HT-29 (cell line): Measurements from ENCODE around the gene LNX2. TPM values are rescaled to one million over a fixed set of nuclear protein-coding genes. Genes with fewer than 3 reads are reported as not detected.

Source experiments
- DNase-seq: peaks from one replicate; pipeline ENCODE4 v3.0.0-alpha.2; 2015; ENCODE audit warnings: low spot score
- total RNA-seq: library from RNA; depleted of rRNA; stranded (reverse); fragments of >200 nt; shearing (Covaris generic); gene quantifications from 2 replicates; pipeline ENCODE4 v1.2.3, GENCODE V29; 2014

The LNX2 gene
- total RNA-seq, 1 experiment from 2014 or later: 19.7 TPM

- DNase-seq: no peak
Observed at GRCh38 chr13:27562457-27562856, 57.9 kb downstream of the LNX2 start.

- DNase-seq: no peak
Observed at GRCh38 chr13:27559719-27560118, 60.6 kb downstream of the LNX2 start.

- peak; percentile 31 for DNase-seq
Observed at GRCh38 chr13:27556109-27556508, 64.2 kb downstream of the LNX2 start.

GRCh38 chr13:27551562-27551961 is 68.8 kb downstream of the LNX2 start:
- no peak for DNase-seq

GRCh38 chr13:27549406-27549981 is 70.8 kb downstream of the LNX2 start:
- peak; percentile 82 for DNase-seq

- no peak for DNase-seq
Observed at GRCh38 chr13:27542220-27542619, 78.1 kb downstream of the LNX2 start.

- no peak for DNase-seq
Observed at GRCh38 chr13:27541386-27541785, 78.9 kb downstream of the LNX2 start.

- no peak for DNase-seq
Observed at GRCh38 chr13:27536361-27537101, 83.8 kb downstream of the LNX2 start.

GRCh38 chr13:27535546-27535945 is 84.8 kb downstream of the LNX2 start:
- DNase-seq: no peak

- no peak for DNase-seq
Observed at GRCh38 chr13:27534981-27535380, 85.3 kb downstream of the LNX2 start.

GRCh38 chr13:27534108-27534980 is 86.0 kb downstream of the LNX2 start:
- DNase-seq: peak; percentile 29

- DNase-seq: peak; percentile 100
Observed at GRCh38 chr13:27533155-27533643, 87.1 kb downstream of the LNX2 start.

- DNase-seq: no peak
Observed at GRCh38 chr13:27528908-27529307, 91.4 kb downstream of the LNX2 start.

GRCh38 chr13:27526516-27526915 is 93.8 kb downstream of the LNX2 start:
- DNase-seq: no peak

GRCh38 chr13:27524981-27525975 is 95.1 kb downstream of the LNX2 start:
- no peak for DNase-seq

GRCh38 chr13:27523346-27524073 is 96.8 kb downstream of the LNX2 start:
- DNase-seq: no peak

- DNase-seq: no peak
Observed at GRCh38 chr13:27522847-27523246, 97.5 kb downstream of the LNX2 start.

GRCh38 chr13:27516103-27516502 is 104.2 kb downstream of the LNX2 start:
- no peak for DNase-seq

- DNase-seq: no peak
Observed at GRCh38 chr13:27510082-27510481, 110.2 kb downstream of the LNX2 start.

GRCh38 chr13:27508802-27509201 is 111.5 kb downstream of the LNX2 start:
- DNase-seq: no peak
